ENCODE measurements around the gene CCDC85A.

- TF ChIP-seq ZNF274 (IDR thresholded peaks at IDR 0.05; ENCODE audit: borderline replicate concordance, extremely low read depth, low read length): no peak
- TF ChIP-seq CTCF (IDR thresholded peaks at IDR 0.05; ENCODE audit: control extremely low read depth in 1 of 3, insufficient read depth in 1 of 3, low read depth in 1 of 3, low read length in 3 of 3): no peak
Measured at GRCh38 chr2:56297671-56298070, 113.9 kb downstream of the CCDC85A start.

All from H1 (cell line).